HepG2 (cell line): ENCODE measurements around the gene STIP1.

Experiments used
- EP300 ChIP-seq, 3 experiments: sonication (generic) in 1 of 3; formaldehyde crosslinking in 1 of 3; IDR thresholded peaks; 2 replicates each; pipeline versions ENCODE4 v1.5.1 to v1.6.1; 2011 to 2020; ENCODE audit warnings: low read depth in 2 of 3, low read length in 2 of 3, borderline replicate concordance in 1 of 3, improper control_type of control experiment in 1 of 3, mild to moderate bottlenecking in 1 of 3, missing genetic modification reagents in 1 of 3, moderate library complexity in 1 of 3
- EZH2 ChIP-seq: conservative IDR thresholded peaks from 2 replicates; pipeline ENCODE4 v1.6.1; 2012; ENCODE audit warnings: mild to moderate bottlenecking, low read depth, low read length, moderate library complexity
- IRF2 ChIP-seq: IDR thresholded peaks from 2 replicates; pipeline ENCODE4 v1.6.1; 2018; ENCODE audit warnings: missing genetic modification reagents, missing compliant biosample characterization
- MXD3 ChIP-seq: IDR thresholded peaks from 2 replicates; pipeline ENCODE4 v1.6.1; 2016; ENCODE audit warnings: mild to moderate bottlenecking, missing biosample characterization, missing genetic modification reagents
- PCBP2 ChIP-seq: fragments of 200-400 bp; formaldehyde crosslinking; optimal IDR thresholded peaks from 2 replicates; pipeline ENCODE3; 2018; ENCODE audit warnings: low read length, low read depth; ENCODE audit not compliant: poor library complexity, severe bottlenecking
- POLR2AphosphoS5 ChIP-seq: IDR thresholded peaks from 2 replicates; pipeline ENCODE4 v1.6.1; 2012; ENCODE audit warnings: low read depth, low read length
- RAD21 ChIP-seq: fragments of 450-650 bp; formaldehyde crosslinking; IDR thresholded peaks from 2 replicates; pipeline ENCODE4 v1.5.0; 2020; ENCODE audit warnings: mild to moderate bottlenecking
- ZFP1 ChIP-seq: IDR thresholded peaks from 2 replicates; pipeline ENCODE4 v1.6.1; 2016
- ZFX ChIP-seq: sonication (generic); formaldehyde crosslinking; IDR thresholded peaks from 2 replicates; pipeline ENCODE4 v1.4.0; 2020; ENCODE audit warnings: mild to moderate bottlenecking, low read depth, missing genetic modification reagents, moderate library complexity
- ZNF138 ChIP-seq: sonication (generic); formaldehyde crosslinking; IDR thresholded peaks from 2 replicates; pipeline ENCODE4 v1.5.0; 2020; ENCODE audit warnings: mild to moderate bottlenecking, low read depth, missing genetic modification reagents
- ZNF30 ChIP-seq: sonication (generic); formaldehyde crosslinking; IDR thresholded peaks from 2 replicates; pipeline ENCODE4 v1.5.0; 2020; ENCODE audit warnings: mild to moderate bottlenecking, missing genetic modification reagents
- ZSCAN12 ChIP-seq: sonication (generic); formaldehyde crosslinking; IDR thresholded peaks from 2 replicates; pipeline ENCODE4 v1.9.0; 2021; ENCODE audit warnings: mild to moderate bottlenecking, missing genetic modification reagents
- TF ChIP-seq, protein P1 (sequence below): sonication (generic); formaldehyde crosslinking; IDR thresholded peaks from 2 replicates; pipeline ENCODE4 v1.5.0; 2020; ENCODE audit warnings: mild to moderate bottlenecking, missing genetic modification reagents, moderate library complexity
- TF ChIP-seq, protein P2 (sequence below): sonication (generic); formaldehyde crosslinking; IDR thresholded peaks from 2 replicates; pipeline ENCODE4 v1.4.0; 2020; ENCODE audit warnings: missing genetic modification reagents

DNA sequence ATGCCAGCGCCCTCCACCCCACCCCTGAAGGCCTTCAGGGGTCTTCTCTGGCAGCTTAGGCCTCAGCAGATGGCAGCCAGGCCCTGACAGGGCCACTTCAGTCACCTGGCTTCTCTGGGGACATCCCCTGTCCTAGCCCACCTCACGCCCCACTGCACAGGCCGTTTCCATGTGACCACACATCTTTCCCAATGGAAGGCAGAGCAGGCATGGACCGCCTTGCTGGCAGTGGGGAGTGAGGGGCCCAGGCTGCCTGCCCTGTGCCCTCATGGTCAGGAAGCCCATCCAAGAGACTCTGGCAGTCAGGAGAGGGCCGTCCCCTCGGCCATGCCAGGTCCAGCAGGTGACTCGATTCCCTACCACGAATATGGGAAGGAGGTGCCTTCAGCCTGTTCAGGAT lies 45.9 kb upstream of the STIP1 start:
- TF ChIP-seq PCBP2, result no peak
- TF ChIP-seq ZFX (CRISPR knock-in tag), result no peak
- no peak for TF ChIP-seq POLR2AphosphoS5
- no peak for TF ChIP-seq RAD21 (CRISPR knock-in tag)
- no peak for TF ChIP-seq ZNF138 (CRISPR knock-in tag)
- TF ChIP-seq ZSCAN12 (CRISPR knock-in tag), result no peak
- TF ChIP-seq EZH2, result no peak
- TF ChIP-seq, protein P1, sequence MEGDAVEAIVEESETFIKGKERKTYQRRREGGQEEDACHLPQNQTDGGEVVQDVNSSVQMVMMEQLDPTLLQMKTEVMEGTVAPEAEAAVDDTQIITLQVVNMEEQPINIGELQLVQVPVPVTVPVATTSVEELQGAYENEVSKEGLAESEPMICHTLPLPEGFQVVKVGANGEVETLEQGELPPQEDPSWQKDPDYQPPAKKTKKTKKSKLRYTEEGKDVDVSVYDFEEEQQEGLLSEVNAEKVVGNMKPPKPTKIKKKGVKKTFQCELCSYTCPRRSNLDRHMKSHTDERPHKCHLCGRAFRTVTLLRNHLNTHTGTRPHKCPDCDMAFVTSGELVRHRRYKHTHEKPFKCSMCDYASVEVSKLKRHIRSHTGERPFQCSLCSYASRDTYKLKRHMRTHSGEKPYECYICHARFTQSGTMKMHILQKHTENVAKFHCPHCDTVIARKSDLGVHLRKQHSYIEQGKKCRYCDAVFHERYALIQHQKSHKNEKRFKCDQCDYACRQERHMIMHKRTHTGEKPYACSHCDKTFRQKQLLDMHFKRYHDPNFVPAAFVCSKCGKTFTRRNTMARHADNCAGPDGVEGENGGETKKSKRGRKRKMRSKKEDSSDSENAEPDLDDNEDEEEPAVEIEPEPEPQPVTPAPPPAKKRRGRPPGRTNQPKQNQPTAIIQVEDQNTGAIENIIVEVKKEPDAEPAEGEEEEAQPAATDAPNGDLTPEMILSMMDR, result no peak
- TF ChIP-seq, protein P2, sequence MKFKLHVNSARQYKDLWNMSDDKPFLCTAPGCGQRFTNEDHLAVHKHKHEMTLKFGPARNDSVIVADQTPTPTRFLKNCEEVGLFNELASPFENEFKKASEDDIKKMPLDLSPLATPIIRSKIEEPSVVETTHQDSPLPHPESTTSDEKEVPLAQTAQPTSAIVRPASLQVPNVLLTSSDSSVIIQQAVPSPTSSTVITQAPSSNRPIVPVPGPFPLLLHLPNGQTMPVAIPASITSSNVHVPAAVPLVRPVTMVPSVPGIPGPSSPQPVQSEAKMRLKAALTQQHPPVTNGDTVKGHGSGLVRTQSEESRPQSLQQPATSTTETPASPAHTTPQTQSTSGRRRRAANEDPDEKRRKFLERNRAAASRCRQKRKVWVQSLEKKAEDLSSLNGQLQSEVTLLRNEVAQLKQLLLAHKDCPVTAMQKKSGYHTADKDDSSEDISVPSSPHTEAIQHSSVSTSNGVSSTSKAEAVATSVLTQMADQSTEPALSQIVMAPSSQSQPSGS (CRISPR knock-in tag), result no peak
- no peak for TF ChIP-seq IRF2
- TF ChIP-seq ZNF30 (CRISPR knock-in tag), result no peak
- no peak for TF ChIP-seq ZFP1 (CRISPR knock-in tag)
- no peak for TF ChIP-seq EP300 (IDR thresholded peaks at IDR 0.05; ENCODE audit: low read depth in 2 of 2, low read length in 2 of 2)
- TF ChIP-seq EP300 (CRISPR knock-in tag; IDR thresholded peaks at IDR 0.05; ENCODE audit: borderline replicate concordance), result no peak
- TF ChIP-seq MXD3 (CRISPR knock-in tag), result no peak
